ENCODE measurements around the gene MRPL12.

The MRPL12 gene

DNA sequence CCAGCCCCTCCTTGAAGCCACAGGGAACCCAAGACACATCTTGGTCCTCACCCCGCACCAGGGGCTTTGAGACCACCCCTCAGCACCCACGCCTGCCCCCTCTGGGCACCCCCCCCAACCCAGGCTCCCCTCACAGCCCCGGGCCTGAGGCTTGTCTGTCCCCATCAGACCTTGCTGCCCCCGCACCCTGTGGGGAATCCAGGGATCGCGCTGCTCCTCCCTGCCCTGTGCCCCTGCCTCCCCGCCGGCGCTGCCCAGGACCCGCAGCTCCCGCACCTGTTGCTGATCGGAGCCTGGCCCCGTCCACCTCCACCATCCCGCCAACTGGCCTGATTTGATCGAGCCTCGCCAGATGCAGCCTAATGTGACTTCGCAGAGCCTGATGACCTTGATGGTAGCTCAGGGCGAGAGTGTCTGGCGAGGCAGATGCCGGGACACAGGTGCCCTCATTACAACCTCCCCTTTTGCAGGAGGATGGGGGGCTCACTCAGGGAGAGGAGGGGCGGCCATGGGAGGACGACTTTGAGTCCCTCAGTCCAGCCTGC is 38.0 kb downstream of the MRPL12 start:
- TF ChIP-seq, protein P1, sequence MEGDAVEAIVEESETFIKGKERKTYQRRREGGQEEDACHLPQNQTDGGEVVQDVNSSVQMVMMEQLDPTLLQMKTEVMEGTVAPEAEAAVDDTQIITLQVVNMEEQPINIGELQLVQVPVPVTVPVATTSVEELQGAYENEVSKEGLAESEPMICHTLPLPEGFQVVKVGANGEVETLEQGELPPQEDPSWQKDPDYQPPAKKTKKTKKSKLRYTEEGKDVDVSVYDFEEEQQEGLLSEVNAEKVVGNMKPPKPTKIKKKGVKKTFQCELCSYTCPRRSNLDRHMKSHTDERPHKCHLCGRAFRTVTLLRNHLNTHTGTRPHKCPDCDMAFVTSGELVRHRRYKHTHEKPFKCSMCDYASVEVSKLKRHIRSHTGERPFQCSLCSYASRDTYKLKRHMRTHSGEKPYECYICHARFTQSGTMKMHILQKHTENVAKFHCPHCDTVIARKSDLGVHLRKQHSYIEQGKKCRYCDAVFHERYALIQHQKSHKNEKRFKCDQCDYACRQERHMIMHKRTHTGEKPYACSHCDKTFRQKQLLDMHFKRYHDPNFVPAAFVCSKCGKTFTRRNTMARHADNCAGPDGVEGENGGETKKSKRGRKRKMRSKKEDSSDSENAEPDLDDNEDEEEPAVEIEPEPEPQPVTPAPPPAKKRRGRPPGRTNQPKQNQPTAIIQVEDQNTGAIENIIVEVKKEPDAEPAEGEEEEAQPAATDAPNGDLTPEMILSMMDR (IDR thresholded peaks at IDR 0.05; ENCODE audit: low read depth, low read length) = no peak
- H3K4me3 ChIP-seq (replicated peaks in 1 of 2; ENCODE audit: low read depth in 2 of 2, low read length in 2 of 2) = no peak overlapping the region
- no peak for DNase-seq (ENCODE audit: low read depth in 2 of 2)

DNA sequence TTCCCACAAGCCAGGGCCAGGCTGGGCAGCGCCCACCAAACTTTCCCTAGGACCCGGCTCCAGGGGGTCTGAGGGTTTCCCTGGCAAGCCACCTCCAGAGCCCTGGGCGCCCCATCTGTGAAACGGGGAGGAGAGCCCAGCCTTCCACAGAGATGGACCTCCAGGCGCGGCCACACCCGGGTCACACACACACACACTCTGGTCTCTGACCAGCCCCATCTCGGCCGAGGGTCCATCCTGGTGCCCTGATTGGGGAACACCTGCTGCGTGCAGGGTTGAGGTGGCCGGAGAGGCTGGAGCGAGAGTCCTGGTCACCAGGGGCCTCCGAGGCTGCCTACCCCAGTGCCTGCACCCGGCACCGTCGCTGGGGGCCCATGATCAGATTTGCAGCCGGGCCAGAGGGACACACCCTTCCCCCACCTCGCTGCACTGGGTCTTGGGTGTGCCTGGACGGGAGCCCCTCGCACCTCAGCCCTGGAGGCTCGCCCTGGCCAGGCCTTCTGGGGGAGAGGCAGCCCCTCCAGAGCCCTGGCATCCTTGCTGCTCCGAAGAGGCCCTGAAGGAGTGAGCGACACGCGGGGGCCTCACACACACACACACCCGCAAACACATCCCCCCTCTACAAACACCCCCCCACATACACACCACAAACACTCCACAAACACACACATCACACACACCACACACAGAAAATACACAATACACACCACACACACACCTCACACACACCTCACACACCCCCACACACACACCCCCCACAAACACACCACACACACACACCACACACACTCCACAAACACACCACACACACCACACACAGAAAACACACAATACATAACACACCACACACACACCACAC is 38.7 kb downstream of the MRPL12 start:
- no peak for DNase-seq (ENCODE audit: low read depth in 2 of 2)
- TF ChIP-seq, protein P1 (IDR thresholded peaks at IDR 0.05; ENCODE audit: low read depth, low read length) = no peak
- no peak overlapping the region for H3K4me3 ChIP-seq (replicated peaks in 1 of 2; ENCODE audit: low read depth in 2 of 2, low read length in 2 of 2)
